22Rv1 (cell line): ENCODE measurements around the gene POC1A.

Experiments used
- ZFX ChIP-seq: fragments of 450-650 bp; IDR thresholded peaks from 2 replicates; pipeline ENCODE4 v1.6.1; 2017; ENCODE audit warnings: antibody characterized with exemption, borderline replicate concordance
- TF ChIP-seq, protein P1 (sequence below): fragments of 450-650 bp; IDR thresholded peaks from 2 replicates; pipeline ENCODE4 v1.5.1; 2017; ENCODE audit warnings: mild to moderate bottlenecking

DNA sequence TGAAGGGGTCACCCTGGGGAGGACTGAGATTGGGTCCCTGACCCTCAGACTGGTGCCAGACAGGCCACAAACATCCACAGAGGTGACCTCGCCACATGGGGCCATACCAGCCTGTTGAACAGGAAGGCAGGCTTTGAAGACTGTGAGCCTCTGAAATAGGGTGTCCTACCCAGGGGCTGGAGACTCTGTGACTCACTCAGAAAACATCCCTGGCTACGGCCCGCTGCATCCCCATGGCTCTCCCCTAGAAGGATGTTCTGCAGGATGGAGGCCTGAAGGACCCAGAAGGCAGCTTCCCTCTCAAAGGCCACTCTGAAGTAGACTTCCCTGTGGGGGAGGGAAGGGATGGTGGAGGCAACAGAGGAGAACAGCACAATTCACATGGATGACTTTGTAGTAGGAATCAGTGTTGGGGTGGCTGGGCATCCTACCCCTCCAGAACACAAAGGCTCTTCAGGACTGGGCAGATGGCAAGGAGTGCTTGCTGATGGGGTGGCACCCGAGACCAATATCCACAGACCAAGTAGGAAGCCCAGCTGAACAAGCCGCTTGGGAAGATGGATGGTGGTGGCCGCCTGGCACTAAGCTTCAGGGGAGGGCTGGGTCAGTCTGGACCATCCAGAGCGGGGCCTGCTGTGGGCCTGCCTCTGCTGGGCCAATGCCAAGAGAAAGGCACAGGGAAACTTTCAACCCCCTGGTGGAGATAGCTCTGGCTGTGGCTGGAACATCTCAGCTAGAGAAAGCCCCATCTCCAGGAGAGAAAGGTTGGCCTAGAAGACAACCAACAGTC is 60.3 kb downstream of the POC1A start:
- TF ChIP-seq, protein P1, sequence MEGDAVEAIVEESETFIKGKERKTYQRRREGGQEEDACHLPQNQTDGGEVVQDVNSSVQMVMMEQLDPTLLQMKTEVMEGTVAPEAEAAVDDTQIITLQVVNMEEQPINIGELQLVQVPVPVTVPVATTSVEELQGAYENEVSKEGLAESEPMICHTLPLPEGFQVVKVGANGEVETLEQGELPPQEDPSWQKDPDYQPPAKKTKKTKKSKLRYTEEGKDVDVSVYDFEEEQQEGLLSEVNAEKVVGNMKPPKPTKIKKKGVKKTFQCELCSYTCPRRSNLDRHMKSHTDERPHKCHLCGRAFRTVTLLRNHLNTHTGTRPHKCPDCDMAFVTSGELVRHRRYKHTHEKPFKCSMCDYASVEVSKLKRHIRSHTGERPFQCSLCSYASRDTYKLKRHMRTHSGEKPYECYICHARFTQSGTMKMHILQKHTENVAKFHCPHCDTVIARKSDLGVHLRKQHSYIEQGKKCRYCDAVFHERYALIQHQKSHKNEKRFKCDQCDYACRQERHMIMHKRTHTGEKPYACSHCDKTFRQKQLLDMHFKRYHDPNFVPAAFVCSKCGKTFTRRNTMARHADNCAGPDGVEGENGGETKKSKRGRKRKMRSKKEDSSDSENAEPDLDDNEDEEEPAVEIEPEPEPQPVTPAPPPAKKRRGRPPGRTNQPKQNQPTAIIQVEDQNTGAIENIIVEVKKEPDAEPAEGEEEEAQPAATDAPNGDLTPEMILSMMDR = no peak
- no peak for TF ChIP-seq ZFX
